ENCODE data around the gene FSHR. TPM values are rescaled to one million over a fixed set of nuclear protein-coding genes. Genes with fewer than 3 reads are reported as not detected.

The FSHR gene
- total and polyA plus RNA-seq, 8 donors, result not detected

GRCh38 chr2:48933828-48934497 lies 220.4 kb downstream of the FSHR start:
- no peaks in the 10 kb centered on the region for H3K9me3 ChIP-seq
- intact Hi-C loops (cut with DNase I), result no loop called here
- H3K36me3 ChIP-seq, result no peaks in the 10 kb centered on the region
- no peak overlapping the region for H3K27ac ChIP-seq
- H3K4me3 ChIP-seq, result no peak overlapping the region
- ATAC-seq, result no peak
- no peak for FAIRE-seq
- WGBS, 2 donors, result 46 to 62% methylated on average over 5 of the region's 5 CpGs
- DNase-seq, result no peak
- TF ChIP-seq CTCF (IDR thresholded peaks at IDR 0.05), result no peak
- H3K27me3 ChIP-seq, result no peaks in the 10 kb centered on the region
- H3K4me1 ChIP-seq, result no peaks in the 10 kb centered on the region

GRCh38 chr2:48932667-48933066 lies 221.6 kb downstream of the FSHR start:
- Histone ChIP-seq H3K27me3 (no peaks in the 10 kb centered on the region), H3K9me3 (no peaks in the 10 kb centered on the region), H3K4me3 (no peak overlapping the region), H3K36me3 (no peaks in the 10 kb centered on the region), H3K27ac (no peak overlapping the region), H3K4me1 (no peaks in the 10 kb centered on the region)
- intact Hi-C loops (cut with DNase I), result no loop called here
- no peak for FAIRE-seq
- 67 to 85% methylated on average over 4 of the region's 4 CpGs for WGBS, 2 donors
- DNase-seq, result no peak
- no peak for ATAC-seq
- no peak for TF ChIP-seq CTCF (IDR thresholded peaks at IDR 0.05)

- no peaks in the 10 kb centered on the region for H3K4me1 ChIP-seq
- H3K9me3 ChIP-seq, result no peaks in the 10 kb centered on the region
- H3K36me3 ChIP-seq, result no peaks in the 10 kb centered on the region
- DNase-seq, result no peak
- H3K27me3 ChIP-seq, result no peaks in the 10 kb centered on the region
- FAIRE-seq, result no peak
- ATAC-seq, result peak in 1 of 4 donors; percentile 27
- intact Hi-C loops (cut with DNase I), result no loop called here
- 21 to 29% methylated on average over 6 of the region's 6 CpGs for WGBS, 2 donors
- H3K27ac ChIP-seq, result no peak overlapping the region
- no peak for TF ChIP-seq CTCF (IDR thresholded peaks at IDR 0.05)
- no peak overlapping the region for H3K4me3 ChIP-seq
Measured at GRCh38 chr2:48929571-48930301, 224.6 kb downstream of the FSHR start.

GRCh38 chr2:48927355-48927754 lies 227.0 kb downstream of the FSHR start:
- Histone ChIP-seq H3K36me3 (no peaks in the 10 kb centered on the region), H3K27me3 (no peaks in the 10 kb centered on the region), H3K4me3 (no peak overlapping the region), H3K4me1 (no peaks in the 10 kb centered on the region), H3K27ac (no peak overlapping the region), H3K9me3 (no peaks in the 10 kb centered on the region)
- intact Hi-C loops (cut with DNase I), result no loop called here
- 46 to 56% methylated on average over 2 of the region's 2 CpGs for whole genome bisulfite sequencing, 2 donors
- ATAC-seq (no peak), DNase-seq (no peak), FAIRE-seq (no peak)
- no peak for TF ChIP-seq CTCF (IDR thresholded peaks at IDR 0.05)

- H3K4me1 ChIP-seq, result no peaks in the 10 kb centered on the region
- FAIRE-seq, result no peak
- no peak for TF ChIP-seq CTCF (IDR thresholded peaks at IDR 0.05)
- no peak for ATAC-seq
- H3K27me3 ChIP-seq, result no peaks in the 10 kb centered on the region
- 76 to 94% methylated on average over 19 of the region's 19 CpGs for WGBS, 2 donors
- no peak for DNase-seq
- H3K9me3 ChIP-seq, result no peaks in the 10 kb centered on the region
- no peaks in the 10 kb centered on the region for H3K36me3 ChIP-seq
- no peak overlapping the region for H3K27ac ChIP-seq
- H3K4me3 ChIP-seq, result no peak overlapping the region
- intact Hi-C loops (cut with DNase I), result no loop called here
Measured at GRCh38 chr2:48915884-48916283, 238.4 kb downstream of the FSHR start.

All from pancreas (tissue), 10 donors.